ENCODE results near the gene GALNS.

GALNS gene

GRCh38 chr16:88807626-88808453 lies 48.9 kb downstream of the GALNS start:
- TF ChIP-seq TSHZ2 (CRISPR knock-in tag; IDR thresholded peaks at IDR 0.05) (no peak), TOX (CRISPR knock-in tag; IDR thresholded peaks at IDR 0.05; ENCODE audit: borderline replicate concordance) (no peak), POU6F1 (CRISPR knock-in tag; IDR thresholded peaks at IDR 0.05; ENCODE audit: borderline replicate concordance, low read depth) (no peak), CREB5 (CRISPR knock-in tag; IDR thresholded peaks at IDR 0.05; ENCODE audit: low read depth) (no peak), ZNF70 (CRISPR knock-in tag; IDR thresholded peaks at IDR 0.05) (no peak), ESRRG (CRISPR knock-in tag; IDR thresholded peaks at IDR 0.05) (no peak), PPARA (CRISPR knock-in tag; IDR thresholded peaks at IDR 0.05; ENCODE audit: borderline replicate concordance) (no peak), ZFP30 (CRISPR knock-in tag; IDR thresholded peaks at IDR 0.05) (no peak), CSDC2 (CRISPR knock-in tag; IDR thresholded peaks at IDR 0.05) (no peak), OSR1 (CRISPR knock-in tag; IDR thresholded peaks at IDR 0.05) (no peak)
- no peak for ATAC-seq

- ATAC-seq, result no peak
- no peak for TF ChIP-seq PATZ1 (CRISPR knock-in tag; IDR thresholded peaks at IDR 0.05; ENCODE audit: borderline replicate concordance)
Observed at GRCh38 chr16:88807142-88807625, 49.6 kb downstream of the GALNS start.

GRCh38 chr16:88806491-88807111 lies 50.1 kb downstream of the GALNS start:
- ATAC-seq, result no peak
- no peak for TF ChIP-seq ARNTL (CRISPR knock-in tag; IDR thresholded peaks at IDR 0.05; ENCODE audit: borderline replicate concordance, low read depth)
- TF ChIP-seq BACH2 (CRISPR knock-in tag; IDR thresholded peaks at IDR 0.05; ENCODE audit: borderline replicate concordance), result no peak
- TF ChIP-seq PATZ1 (CRISPR knock-in tag; IDR thresholded peaks at IDR 0.05; ENCODE audit: borderline replicate concordance), result no peak
- no peak for TF ChIP-seq CSDC2 (CRISPR knock-in tag; IDR thresholded peaks at IDR 0.05)
- TF ChIP-seq ZNF8 (CRISPR knock-in tag; IDR thresholded peaks at IDR 0.05), result no peak
- no peak for TF ChIP-seq GLIS3 (CRISPR knock-in tag; IDR thresholded peaks at IDR 0.05)

- TF ChIP-seq BACH2 (CRISPR knock-in tag; IDR thresholded peaks at IDR 0.05; ENCODE audit: borderline replicate concordance) (no peak), ZC3H10 (CRISPR knock-in tag; IDR thresholded peaks at IDR 0.05) (no peak), OSR1 (CRISPR knock-in tag; IDR thresholded peaks at IDR 0.05) (no peak), ZFP30 (CRISPR knock-in tag; IDR thresholded peaks at IDR 0.05) (no peak), ARNTL (CRISPR knock-in tag; IDR thresholded peaks at IDR 0.05; ENCODE audit: borderline replicate concordance, low read depth) (no peak), SNAI2 (CRISPR knock-in tag; IDR thresholded peaks at IDR 0.05) (no peak), ZNF565 (CRISPR knock-in tag; conservative IDR thresholded peaks at IDR 0.05; ENCODE audit: low read depth) (no peak), ZNF8 (CRISPR knock-in tag; IDR thresholded peaks at IDR 0.05) (no peak), CREB5 (CRISPR knock-in tag; IDR thresholded peaks at IDR 0.05; ENCODE audit: low read depth) (no peak)
- no peak for ATAC-seq
Observed at GRCh38 chr16:88805887-88806393, 50.8 kb downstream of the GALNS start.

All from SK-N-SH treated with all-trans-retinoic acid at 6 μM for 48 hours (cell line).